BLaER1 treated with 17β-estradiol and CSF1 and Interleukin-3, amounts not matched to agents 10 nM and 100 nM (cell line): Measurements from ENCODE around the gene NTHL1.

ENCODE experiments used
- H3K27ac ChIP-seq, 11 experiments: shearing (Covaris generic); formaldehyde crosslinking; 2 replicates each; pipeline ENCODE4 v1.8.1; 2022
- H3K27me3 ChIP-seq, 11 experiments: shearing (Covaris generic); formaldehyde crosslinking; 2 replicates each; pipeline ENCODE4 v1.8.1; 2022
- H3K36me3 ChIP-seq, 11 experiments: shearing (Covaris generic); formaldehyde crosslinking; 2 replicates each; pipeline ENCODE4 v1.8.1; 2022
- H3K4me1 ChIP-seq, 10 experiments: shearing (Covaris generic); formaldehyde crosslinking; 2 replicates each; pipeline ENCODE4 v1.8.1; 2022
- H3K4me2 ChIP-seq, 11 experiments: shearing (Covaris generic); formaldehyde crosslinking; 2 replicates each; pipeline ENCODE4 v1.8.1; 2022
- H3K4me3 ChIP-seq, 10 experiments: shearing (Covaris generic); formaldehyde crosslinking; 2 replicates each; pipeline ENCODE4 v1.8.1; 2022
- H3K9ac ChIP-seq, 11 experiments: shearing (Covaris generic); formaldehyde crosslinking; 2 replicates each; pipeline ENCODE4 v1.8.1; 2022
- H3K9me3 ChIP-seq, 11 experiments: shearing (Covaris generic); formaldehyde crosslinking; replicated peaks in 1 of 11; 2 replicates each; pipeline ENCODE4 v1.8.1; 2022
- H4K20me1 ChIP-seq, 11 experiments: shearing (Covaris generic); formaldehyde crosslinking; 2 replicates each; pipeline ENCODE4 v1.8.1; 2022
- Cebpa-rat ChIP-seq, 11 experiments: shearing (Covaris generic); IDR thresholded peaks; 2 replicates each; pipeline ENCODE4 v1.8.1; 2022

The NTHL1 gene

GRCh38 chr16:2062801-2063200, 15.2 kb upstream of the NTHL1 start:
- Histone ChIP-seq H3K4me1 (peaks cover 23 to 70% (median 63%) of the 10 kb centered on the region in 10 experiments), H3K9ac (peak overlapping the region in 3 of 11 experiments; percentile 25 to 67 (median 26); a peak in 2 of 22 replicates), H3K27me3 (no peaks in the 10 kb centered on the region), H3K4me3 (no peak overlapping the region), H3K4me2 (peak overlapping the region in 5 of 11 experiments; percentile 75 to 97 (median 85); a peak in 6 of 22 replicates), H3K36me3 (peaks cover 47 to 78% (median 58%) of the 10 kb centered on the region in 11 experiments), H4K20me1 (peaks cover 0 to 67% (median 43%) of the 10 kb centered on the region in 11 experiments; a peak in 19 of 22 replicates), H3K9me3 (no peaks in the 10 kb centered on the region), H3K27ac (no peak overlapping the region)
- no peak for TF ChIP-seq Cebpa-rat (IDR thresholded peaks at IDR 0.05)

- peaks cover 34 to 71% (median 55%) of the 10 kb centered on the region in 11 experiments for H3K36me3 ChIP-seq
- peaks cover 23 to 83% (median 75%) of the 10 kb centered on the region in 10 experiments for H3K4me1 ChIP-seq
- peak overlapping the region in 9 of 11 experiments; percentile 20 to 67 (median 42); a peak in 14 of 22 replicates for H3K9ac ChIP-seq
- no peak for TF ChIP-seq Cebpa-rat (IDR thresholded peaks at IDR 0.05)
- no peaks in the 10 kb centered on the region for H3K9me3 ChIP-seq
- H3K4me3 ChIP-seq = no peak overlapping the region; a peak in 1 of 20 replicates
- no peaks in the 10 kb centered on the region for H3K27me3 ChIP-seq
- peaks cover 4 to 80% (median 55%) of the 10 kb centered on the region in 11 experiments; a peak in 19 of 22 replicates for H4K20me1 ChIP-seq
- peak overlapping the region; percentile 19 to 97 (median 85); a peak in 21 of 22 replicates for H3K4me2 ChIP-seq
- peak overlapping the region in 6 of 11 experiments; percentile 3 to 66 (median 36); a peak in 9 of 22 replicates for H3K27ac ChIP-seq
Observed at GRCh38 chr16:2061526-2061925, 13.9 kb upstream of the NTHL1 start.

- Histone ChIP-seq H4K20me1 (peaks cover 7 to 85% (median 60%) of the 10 kb centered on the region in 11 experiments; a peak in 19 of 22 replicates), H3K9me3 (no peaks in the 10 kb centered on the region), H3K27ac (peak overlapping the region in 5 of 11 experiments; percentile 5 to 66 (median 54); a peak in 9 of 22 replicates), H3K36me3 (peaks cover 29 to 68% (median 52%) of the 10 kb centered on the region in 11 experiments), H3K9ac (peak overlapping the region in 9 of 11 experiments; percentile 20 to 67 (median 42); a peak in 15 of 22 replicates), H3K4me3 (no peak overlapping the region; a peak in 1 of 20 replicates), H3K4me2 (peak overlapping the region; percentile 19 to 97 (median 85)), H3K4me1 (peaks cover 25 to 88% (median 80%) of the 10 kb centered on the region in 10 experiments), H3K27me3 (no peaks in the 10 kb centered on the region)
- no peak for TF ChIP-seq Cebpa-rat (IDR thresholded peaks at IDR 0.05)
Observed at GRCh38 chr16:2061023-2061422, 13.4 kb upstream of the NTHL1 start.

- Histone ChIP-seq H3K4me1 (peaks cover 29 to 95% (median 87%) of the 10 kb centered on the region in 10 experiments), H3K4me2 (peak overlapping the region; percentile 19 to 97 (median 85); a peak in 18 of 22 replicates), H3K27me3 (no peaks in the 10 kb centered on the region), H4K20me1 (peaks cover 7 to 88% (median 62%) of the 10 kb centered on the region in 11 experiments; a peak in 19 of 22 replicates), H3K27ac (peak overlapping the region in 4 of 11 experiments; percentile 30 to 66 (median 52); a peak in 8 of 22 replicates), H3K9me3 (no peaks in the 10 kb centered on the region), H3K36me3 (peaks cover 22 to 61% (median 45%) of the 10 kb centered on the region in 11 experiments), H3K9ac (peak overlapping the region in 7 of 11 experiments; percentile 20 to 67 (median 41); a peak in 7 of 22 replicates), H3K4me3 (no peak overlapping the region)
- TF ChIP-seq Cebpa-rat (IDR thresholded peaks at IDR 0.05) = no peak
Observed at GRCh38 chr16:2060346-2060745, 12.7 kb upstream of the NTHL1 start.

- TF ChIP-seq Cebpa-rat (IDR thresholded peaks at IDR 0.05) = peak in 3 of 11 experiments; percentile 22 to 52 (median 47); a peak in 5 of 22 replicates
- peaks cover 7 to 96% (median 63%) of the 10 kb centered on the region in 11 experiments; a peak in 19 of 22 replicates for H4K20me1 ChIP-seq
- peaks cover 29 to 94% (median 87%) of the 10 kb centered on the region in 10 experiments for H3K4me1 ChIP-seq
- H3K27ac ChIP-seq = peak overlapping the region in 7 of 11 experiments; percentile 9 to 66 (median 50); a peak in 13 of 22 replicates
- peak overlapping the region; percentile 57 to 97 (median 85) for H3K4me2 ChIP-seq
- peaks cover 17 to 62% (median 46%) of the 10 kb centered on the region in 11 experiments for H3K36me3 ChIP-seq
- H3K9me3 ChIP-seq = no peaks in the 10 kb centered on the region
- H3K9ac ChIP-seq = peak overlapping the region; percentile 2 to 66 (median 47); a peak in 16 of 22 replicates
- peak overlapping the region in 4 of 10 experiments; percentile 8 to 19 (median 10); a peak in 3 of 20 replicates for H3K4me3 ChIP-seq
- H3K27me3 ChIP-seq = no peaks in the 10 kb centered on the region
Observed at GRCh38 chr16:2058872-2059271, 11.2 kb upstream of the NTHL1 start.

GRCh38 chr16:2058420-2058819, 10.8 kb upstream of the NTHL1 start:
- peak overlapping the region in 4 of 10 experiments; percentile 8 to 19 (median 10); a peak in 3 of 20 replicates for H3K4me3 ChIP-seq
- no peak for TF ChIP-seq Cebpa-rat (IDR thresholded peaks at IDR 0.05)
- H3K4me2 ChIP-seq = peak overlapping the region; percentile 57 to 97 (median 85)
- peaks cover 29 to 90% (median 83%) of the 10 kb centered on the region in 10 experiments for H3K4me1 ChIP-seq
- peaks cover 19 to 62% (median 46%) of the 10 kb centered on the region in 11 experiments for H3K36me3 ChIP-seq
- H3K27ac ChIP-seq = peak overlapping the region in 7 of 11 experiments; percentile 9 to 66 (median 50); a peak in 13 of 22 replicates
- H4K20me1 ChIP-seq = peaks cover 7 to 96% (median 62%) of the 10 kb centered on the region in 11 experiments; a peak in 19 of 22 replicates
- H3K9me3 ChIP-seq = no peaks in the 10 kb centered on the region
- no peaks in the 10 kb centered on the region for H3K27me3 ChIP-seq
- H3K9ac ChIP-seq = peak overlapping the region; percentile 2 to 66 (median 45); a peak in 17 of 22 replicates

- Histone ChIP-seq H3K27ac (peak overlapping the region in 1 of 11 experiments; percentile 66; a peak in 1 of 22 replicates), H3K9ac (peak overlapping the region in 3 of 11 experiments; percentile 6 to 35 (median 25); a peak in 3 of 22 replicates), H3K4me3 (no peak overlapping the region), H3K27me3 (no peaks in the 10 kb centered on the region), H3K9me3 (no peaks in the 10 kb centered on the region), H3K4me1 (peaks cover 29 to 81% (median 75%) of the 10 kb centered on the region in 10 experiments), H4K20me1 (peaks cover 7 to 96% (median 65%) of the 10 kb centered on the region in 11 experiments; a peak in 19 of 22 replicates), H3K4me2 (peak overlapping the region in 6 of 11 experiments; percentile 33 to 97 (median 85); a peak in 12 of 22 replicates), H3K36me3 (peaks cover 21 to 62% (median 46%) of the 10 kb centered on the region in 11 experiments)
- no peak for TF ChIP-seq Cebpa-rat (IDR thresholded peaks at IDR 0.05)
Observed at GRCh38 chr16:2057438-2057837, 9.8 kb upstream of the NTHL1 start.

- Histone ChIP-seq H3K27me3 (no peaks in the 10 kb centered on the region), H4K20me1 (peaks cover 7 to 92% (median 59%) of the 10 kb centered on the region in 11 experiments; a peak in 19 of 22 replicates), H3K9ac (peak overlapping the region in 5 of 11 experiments; percentile 18 to 44 (median 25); a peak in 7 of 22 replicates), H3K36me3 (peaks cover 27 to 62% (median 46%) of the 10 kb centered on the region in 11 experiments), H3K9me3 (no peaks in the 10 kb centered on the region), H3K4me3 (no peak overlapping the region), H3K27ac (peak overlapping the region in 1 of 11 experiments; percentile 17; a peak in 1 of 22 replicates), H3K4me1 (peaks cover 29 to 75% (median 69%) of the 10 kb centered on the region in 10 experiments), H3K4me2 (peak overlapping the region in 9 of 11 experiments; percentile 40 to 97 (median 75); a peak in 18 of 22 replicates)
- no peak for TF ChIP-seq Cebpa-rat (IDR thresholded peaks at IDR 0.05)
Observed at GRCh38 chr16:2056681-2057407, 9.2 kb upstream of the NTHL1 start.
